GM19025 (cell line): ENCODE data around the gene PTH2.

Experiments
- ATAC-seq: cut with Tn5 transposase; IDR thresholded peaks from one replicate; pipeline ENCODE4 v1.9.1; 2021; ENCODE audit warnings: mild to moderate bottlenecking, low read depth, moderate library complexity; ENCODE audit not compliant: unreplicated experiment

PTH2 gene

GRCh38 chr19:49415102-49415809 is 8.0 kb downstream of the PTH2 start:
- no peak for ATAC-seq

- ATAC-seq: no peak
Observed at GRCh38 chr19:49414256-49414655, 9.0 kb downstream of the PTH2 start.

- no peak for ATAC-seq
Observed at GRCh38 chr19:49413348-49413747, 9.9 kb downstream of the PTH2 start.

GRCh38 chr19:49411681-49412326 is 11.4 kb downstream of the PTH2 start:
- no peak for ATAC-seq

GRCh38 chr19:49409441-49410029 is 13.7 kb downstream of the PTH2 start:
- no peak for ATAC-seq

GRCh38 chr19:49408816-49409440 is 14.3 kb downstream of the PTH2 start:
- ATAC-seq: no peak

- no peak for ATAC-seq
Observed at GRCh38 chr19:49407482-49408015, 15.7 kb downstream of the PTH2 start.

- no peak for ATAC-seq
Observed at GRCh38 chr19:49407079-49407478, 16.2 kb downstream of the PTH2 start.

GRCh38 chr19:49403404-49404187 is 19.6 kb downstream of the PTH2 start:
- no peak for ATAC-seq

- ATAC-seq: no peak
Observed at GRCh38 chr19:49400029-49400428, 23.2 kb downstream of the PTH2 start.

GRCh38 chr19:49398931-49399330 is 24.3 kb downstream of the PTH2 start:
- ATAC-seq: no peak

GRCh38 chr19:49398001-49398615 is 25.1 kb downstream of the PTH2 start:
- no peak for ATAC-seq

- ATAC-seq: no peak
Observed at GRCh38 chr19:49396738-49397505, 26.3 kb downstream of the PTH2 start.

GRCh38 chr19:49395581-49396407 is 27.4 kb downstream of the PTH2 start:
- ATAC-seq: no peak

- no peak for ATAC-seq
Observed at GRCh38 chr19:49393881-49394280, 29.4 kb downstream of the PTH2 start.

- no peak for ATAC-seq
Observed at GRCh38 chr19:49391581-49392399, 31.5 kb downstream of the PTH2 start.

GRCh38 chr19:49390929-49391359 is 32.3 kb downstream of the PTH2 start:
- no peak for ATAC-seq
